ENCODE results near the gene TTC28.

Gene TTC28

GRCh38 chr22:28316014-28316413 is 363.6 kb downstream of the TTC28 start:
- H4K8ac ChIP-seq (ENCODE audit: low read length): no peak overlapping the region
- no peak overlapping the region for H3K4me2 ChIP-seq (ENCODE audit: low read length, poor library complexity, severe bottlenecking)
- no peak overlapping the region for H3K18ac ChIP-seq (ENCODE audit: low read depth in 1 of 2, low read length in 2 of 2)
- H2BK12ac ChIP-seq (ENCODE audit: low read length in 2 of 2): no peak overlapping the region
- peaks cover 9% of the 10 kb centered on the region for H3K79me1 ChIP-seq (replicated peaks; ENCODE audit: low read length, poor library complexity, severe bottlenecking)
- H2AFZ ChIP-seq (ENCODE audit: low read depth, low read length): no peak overlapping the region
- no peak overlapping the region for H2AK5ac ChIP-seq (ENCODE audit: low read length, severe bottlenecking)
- H3K14ac ChIP-seq (ENCODE audit: low read length in 2 of 2): no peak overlapping the region
- no peak overlapping the region for H2BK15ac ChIP-seq (ENCODE audit: low read depth, poor library complexity, severe bottlenecking)
- H3K23ac ChIP-seq (ENCODE audit: low read length in 2 of 2): no peak overlapping the region
- no peak overlapping the region for H3K27ac ChIP-seq (ENCODE audit: low read length, poor library complexity, severe bottlenecking)
- no peak overlapping the region for H2BK5ac ChIP-seq (ENCODE audit: low read depth, low read length, poor library complexity, severe bottlenecking)
- no peaks in the 10 kb centered on the region for H3K4me1 ChIP-seq (ENCODE audit: control insufficient read depth, insufficient read depth, low read depth, low read length)
- H3K36me3 ChIP-seq (ENCODE audit: control insufficient read depth in 1 of 2, insufficient read depth in 2 of 2, low read depth in 1 of 2, low read length in 2 of 2): no peaks in the 10 kb centered on the region
- H4K91ac ChIP-seq (ENCODE audit: low read length): no peak overlapping the region
- H3K9ac ChIP-seq (ENCODE audit: low read length): no peak overlapping the region
- no peak overlapping the region for H3K4ac ChIP-seq (ENCODE audit: low read depth in 1 of 2, low read length in 2 of 2)
- H3K4me3 ChIP-seq (ENCODE audit: insufficient read depth in 1 of 2, low read depth in 1 of 2, low read length in 2 of 2): no peak overlapping the region
- no peak for DNase-seq
- 98% methylated on average over 2 of the region's 4 CpGs for whole genome bisulfite sequencing
- no peaks in the 10 kb centered on the region for H3K9me3 ChIP-seq (ENCODE audit: control insufficient read depth, low read length)
- H2BK120ac ChIP-seq (ENCODE audit: low read depth, low read length): no peak overlapping the region
- H3K27me3 ChIP-seq (ENCODE audit: control insufficient read depth in 1 of 2, insufficient read depth in 1 of 2, low read length in 2 of 2): no peaks in the 10 kb centered on the region

GRCh38 chr22:28314959-28315358 is 364.7 kb downstream of the TTC28 start:
- Histone ChIP-seq H3K4me1 (ENCODE audit: control insufficient read depth, insufficient read depth, low read depth, low read length) (no peaks in the 10 kb centered on the region), H3K36me3 (ENCODE audit: control insufficient read depth in 1 of 2, insufficient read depth in 2 of 2, low read depth in 1 of 2, low read length in 2 of 2) (no peaks in the 10 kb centered on the region), H2BK12ac (ENCODE audit: low read length in 2 of 2) (no peak overlapping the region), H2AK5ac (ENCODE audit: low read length, severe bottlenecking) (no peak overlapping the region), H3K4me2 (ENCODE audit: low read length, poor library complexity, severe bottlenecking) (no peak overlapping the region), H3K27me3 (ENCODE audit: control insufficient read depth in 1 of 2, insufficient read depth in 1 of 2, low read length in 2 of 2) (no peaks in the 10 kb centered on the region), H3K4ac (ENCODE audit: low read depth in 1 of 2, low read length in 2 of 2) (no peak overlapping the region), H3K23ac (ENCODE audit: low read length in 2 of 2) (no peak overlapping the region), H2BK15ac (ENCODE audit: low read depth, poor library complexity, severe bottlenecking) (no peak overlapping the region), H3K9ac (ENCODE audit: low read length) (no peak overlapping the region), H3K14ac (ENCODE audit: low read length in 2 of 2) (no peak overlapping the region), H4K8ac (ENCODE audit: low read length) (no peak overlapping the region), H3K79me1 (replicated peaks; ENCODE audit: low read length, poor library complexity, severe bottlenecking) (peaks cover 9% of the 10 kb centered on the region), H3K18ac (ENCODE audit: low read depth in 1 of 2, low read length in 2 of 2) (no peak overlapping the region), H3K4me3 (ENCODE audit: insufficient read depth in 1 of 2, low read depth in 1 of 2, low read length in 2 of 2) (no peak overlapping the region), H4K91ac (ENCODE audit: low read length) (no peak overlapping the region), H2BK5ac (ENCODE audit: low read depth, low read length, poor library complexity, severe bottlenecking) (no peak overlapping the region), H3K9me3 (ENCODE audit: control insufficient read depth, low read length) (no peaks in the 10 kb centered on the region), H3K27ac (ENCODE audit: low read length, poor library complexity, severe bottlenecking) (no peak overlapping the region), H2AFZ (ENCODE audit: low read depth, low read length) (no peak overlapping the region), H2BK120ac (ENCODE audit: low read depth, low read length) (no peak overlapping the region)
- WGBS: 91% methylated on average over 1 of the region's 1 CpG
- no peak for DNase-seq

- no peak for DNase-seq
- Histone ChIP-seq H2BK5ac (ENCODE audit: low read depth, low read length, poor library complexity, severe bottlenecking) (no peak overlapping the region), H3K27ac (ENCODE audit: low read length, poor library complexity, severe bottlenecking) (no peak overlapping the region), H2BK15ac (ENCODE audit: low read depth, poor library complexity, severe bottlenecking) (no peak overlapping the region), H3K4me3 (ENCODE audit: insufficient read depth in 1 of 2, low read depth in 1 of 2, low read length in 2 of 2) (no peak overlapping the region), H3K27me3 (ENCODE audit: control insufficient read depth in 1 of 2, insufficient read depth in 1 of 2, low read length in 2 of 2) (no peaks in the 10 kb centered on the region), H3K23ac (ENCODE audit: low read length in 2 of 2) (no peak overlapping the region), H3K4me2 (ENCODE audit: low read length, poor library complexity, severe bottlenecking) (no peak overlapping the region), H3K4me1 (ENCODE audit: control insufficient read depth, insufficient read depth, low read depth, low read length) (no peaks in the 10 kb centered on the region), H3K36me3 (ENCODE audit: control insufficient read depth in 1 of 2, insufficient read depth in 2 of 2, low read depth in 1 of 2, low read length in 2 of 2) (peaks cover 0 to 3% of the 10 kb centered on the region in 2 experiments), H4K91ac (ENCODE audit: low read length) (no peak overlapping the region), H2BK120ac (ENCODE audit: low read depth, low read length) (no peak overlapping the region), H2AK5ac (ENCODE audit: low read length, severe bottlenecking) (no peak overlapping the region), H2AFZ (ENCODE audit: low read depth, low read length) (no peak overlapping the region), H4K8ac (ENCODE audit: low read length) (no peak overlapping the region), H3K9ac (ENCODE audit: low read length) (no peak overlapping the region), H3K79me1 (replicated peaks; ENCODE audit: low read length, poor library complexity, severe bottlenecking) (peaks cover 3% of the 10 kb centered on the region), H3K9me3 (ENCODE audit: control insufficient read depth, low read length) (no peaks in the 10 kb centered on the region), H2BK12ac (ENCODE audit: low read length in 2 of 2) (no peak overlapping the region), H3K4ac (ENCODE audit: low read depth in 1 of 2, low read length in 2 of 2) (no peak overlapping the region), H3K14ac (ENCODE audit: low read length in 2 of 2) (no peak overlapping the region), H3K18ac (ENCODE audit: low read depth in 1 of 2, low read length in 2 of 2) (no peak overlapping the region)
- whole genome bisulfite sequencing: no CpG with 5 or more reads among the region's 1 CpG
Measured at GRCh38 chr22:28310299-28310698, 369.3 kb downstream of the TTC28 start.

- Histone ChIP-seq H3K27ac (ENCODE audit: low read length, poor library complexity, severe bottlenecking) (no peak overlapping the region), H2BK5ac (ENCODE audit: low read depth, low read length, poor library complexity, severe bottlenecking) (no peak overlapping the region), H2AK5ac (ENCODE audit: low read length, severe bottlenecking) (no peak overlapping the region), H3K4me1 (ENCODE audit: control insufficient read depth, insufficient read depth, low read depth, low read length) (no peaks in the 10 kb centered on the region), H4K91ac (ENCODE audit: low read length) (no peak overlapping the region), H3K4ac (ENCODE audit: low read depth in 1 of 2, low read length in 2 of 2) (no peak overlapping the region), H3K4me2 (ENCODE audit: low read length, poor library complexity, severe bottlenecking) (no peak overlapping the region), H3K9me3 (ENCODE audit: control insufficient read depth, low read length) (no peaks in the 10 kb centered on the region), H3K27me3 (ENCODE audit: control insufficient read depth in 1 of 2, insufficient read depth in 1 of 2, low read length in 2 of 2) (no peaks in the 10 kb centered on the region), H3K9ac (ENCODE audit: low read length) (peak overlapping the region; percentile 43), H3K4me3 (ENCODE audit: insufficient read depth in 1 of 2, low read depth in 1 of 2, low read length in 2 of 2) (peak overlapping the region in 1 of 2 experiments; percentile 41), H3K36me3 (ENCODE audit: control insufficient read depth in 1 of 2, insufficient read depth in 2 of 2, low read depth in 1 of 2, low read length in 2 of 2) (peaks cover 0 to 19% of the 10 kb centered on the region in 2 experiments), H2BK12ac (ENCODE audit: low read length in 2 of 2) (no peak overlapping the region), H3K79me1 (replicated peaks; ENCODE audit: low read length, poor library complexity, severe bottlenecking) (peaks cover 6% of the 10 kb centered on the region), H2BK120ac (ENCODE audit: low read depth, low read length) (no peak overlapping the region), H2AFZ (ENCODE audit: low read depth, low read length) (no peak overlapping the region), H2BK15ac (ENCODE audit: low read depth, poor library complexity, severe bottlenecking) (no peak overlapping the region), H4K8ac (ENCODE audit: low read length) (no peak overlapping the region), H3K18ac (ENCODE audit: low read depth in 1 of 2, low read length in 2 of 2) (no peak overlapping the region), H3K14ac (ENCODE audit: low read length in 2 of 2) (no peak overlapping the region), H3K23ac (ENCODE audit: low read length in 2 of 2) (no peak overlapping the region)
- 88% methylated on average over 2 of the region's 2 CpGs for WGBS
- DNase-seq: peak; percentile 13
Measured at GRCh38 chr22:28299753-28300152, 379.9 kb downstream of the TTC28 start.
